Measurements from ENCODE around the gene LGALS3BP.
A peak's percentile ranks its signal among the peaks of the same experiment; 100 is the strongest.

LGALS3BP gene

GRCh38 chr17:78985395-78985794 lies 5.7 kb upstream of the LGALS3BP start:
- Histone ChIP-seq H3K9ac (ENCODE audit: insufficient read length, low read depth) (no peak overlapping the region), H3K9me3 (ENCODE audit: insufficient read depth, low read length) (no peaks in the 10 kb centered on the region), H3K36me3 (ENCODE audit: insufficient read depth, insufficient read length, low read length) (peaks cover 7% of the 10 kb centered on the region), H3K4me1 (ENCODE audit: insufficient read depth, insufficient read length) (peaks cover 8% of the 10 kb centered on the region), H3K4me3 (ENCODE audit: insufficient read length, low read depth) (no peak overlapping the region), H3K27me3 (ENCODE audit: insufficient read depth, insufficient read length) (no peaks in the 10 kb centered on the region)
- TF ChIP-seq ZNF274 (IDR thresholded peaks at IDR 0.05; ENCODE audit: low read depth, low read length) = no peak
- no peak for TF ChIP-seq SUZ12 (IDR thresholded peaks at IDR 0.05; ENCODE audit: extremely low read depth, insufficient read depth, insufficient read length)
- no peak for TF ChIP-seq YY1 (IDR thresholded peaks at IDR 0.05; ENCODE audit: insufficient read depth, insufficient read length)
- no peak for DNase-seq (ENCODE audit: low read depth, low spot score)

- TF ChIP-seq YY1 (IDR thresholded peaks at IDR 0.05; ENCODE audit: insufficient read depth, insufficient read length) (no peak), ZNF274 (IDR thresholded peaks at IDR 0.05; ENCODE audit: low read depth, low read length) (no peak), SUZ12 (IDR thresholded peaks at IDR 0.05; ENCODE audit: extremely low read depth, insufficient read depth, insufficient read length) (no peak)
- Histone ChIP-seq H3K9ac (ENCODE audit: insufficient read length, low read depth) (no peak overlapping the region), H3K4me1 (ENCODE audit: insufficient read depth, insufficient read length) (peaks cover 35% of the 10 kb centered on the region), H3K27me3 (ENCODE audit: insufficient read depth, insufficient read length) (no peaks in the 10 kb centered on the region), H3K4me3 (ENCODE audit: insufficient read length, low read depth) (no peak overlapping the region), H3K9me3 (ENCODE audit: insufficient read depth, low read length) (no peaks in the 10 kb centered on the region), H3K36me3 (ENCODE audit: insufficient read depth, insufficient read length, low read length) (peaks cover 7% of the 10 kb centered on the region)
- no peak for DNase-seq (ENCODE audit: low read depth, low spot score)
Measured at GRCh38 chr17:78981010-78981888, 1.5 kb upstream of the LGALS3BP start.

GRCh38 chr17:78980624-78980972 lies 875 bp upstream of the LGALS3BP start:
- H3K4me1 ChIP-seq (ENCODE audit: insufficient read depth, insufficient read length) = peaks cover 41% of the 10 kb centered on the region
- peaks cover 12% of the 10 kb centered on the region for H3K36me3 ChIP-seq (ENCODE audit: insufficient read depth, insufficient read length, low read length)
- peak overlapping the region; percentile 70 for H3K9ac ChIP-seq (ENCODE audit: insufficient read length, low read depth)
- no peaks in the 10 kb centered on the region for H3K27me3 ChIP-seq (ENCODE audit: insufficient read depth, insufficient read length)
- H3K9me3 ChIP-seq (ENCODE audit: insufficient read depth, low read length) = no peaks in the 10 kb centered on the region
- no peak for DNase-seq (ENCODE audit: low read depth, low spot score)
- no peak overlapping the region for H3K4me3 ChIP-seq (ENCODE audit: insufficient read length, low read depth)
- no peak for TF ChIP-seq ZNF274 (IDR thresholded peaks at IDR 0.05; ENCODE audit: low read depth, low read length)
- TF ChIP-seq YY1 (IDR thresholded peaks at IDR 0.05; ENCODE audit: insufficient read depth, insufficient read length) = no peak
- TF ChIP-seq SUZ12 (IDR thresholded peaks at IDR 0.05; ENCODE audit: extremely low read depth, insufficient read depth, insufficient read length) = no peak

GRCh38 chr17:78977997-78978973 lies 1.4 kb downstream of the LGALS3BP start:
- no peak for TF ChIP-seq YY1 (IDR thresholded peaks at IDR 0.05; ENCODE audit: insufficient read depth, insufficient read length)
- TF ChIP-seq ZNF274 (IDR thresholded peaks at IDR 0.05; ENCODE audit: low read depth, low read length) = no peak
- TF ChIP-seq SUZ12 (IDR thresholded peaks at IDR 0.05; ENCODE audit: extremely low read depth, insufficient read depth, insufficient read length) = no peak
- Histone ChIP-seq H3K36me3 (ENCODE audit: insufficient read depth, insufficient read length, low read length) (peaks cover 12% of the 10 kb centered on the region), H3K4me3 (ENCODE audit: insufficient read length, low read depth) (no peak overlapping the region), H3K9me3 (ENCODE audit: insufficient read depth, low read length) (no peaks in the 10 kb centered on the region), H3K4me1 (ENCODE audit: insufficient read depth, insufficient read length) (peaks cover 50% of the 10 kb centered on the region), H3K27me3 (ENCODE audit: insufficient read depth, insufficient read length) (no peaks in the 10 kb centered on the region), H3K9ac (ENCODE audit: insufficient read length, low read depth) (peak overlapping the region; percentile 39)
- no peak for DNase-seq (ENCODE audit: low read depth, low spot score)

- no peak for TF ChIP-seq YY1 (IDR thresholded peaks at IDR 0.05; ENCODE audit: insufficient read depth, insufficient read length)
- TF ChIP-seq SUZ12 (IDR thresholded peaks at IDR 0.05; ENCODE audit: extremely low read depth, insufficient read depth, insufficient read length) = no peak
- TF ChIP-seq ZNF274 (IDR thresholded peaks at IDR 0.05; ENCODE audit: low read depth, low read length) = no peak
Measured at GRCh38 chr17:78977681-78977943, 2.1 kb downstream of the LGALS3BP start.

GRCh38 chr17:78976907-78977680 lies 2.6 kb downstream of the LGALS3BP start:
- Histone ChIP-seq H3K9ac (ENCODE audit: insufficient read length, low read depth) (peak overlapping the region; percentile 28), H3K9me3 (ENCODE audit: insufficient read depth, low read length) (no peaks in the 10 kb centered on the region), H3K27me3 (ENCODE audit: insufficient read depth, insufficient read length) (no peaks in the 10 kb centered on the region), H3K4me1 (ENCODE audit: insufficient read depth, insufficient read length) (peaks cover 58% of the 10 kb centered on the region), H3K4me3 (ENCODE audit: insufficient read length, low read depth) (no peak overlapping the region), H3K36me3 (ENCODE audit: insufficient read depth, insufficient read length, low read length) (peaks cover 12% of the 10 kb centered on the region)
- TF ChIP-seq YY1 (IDR thresholded peaks at IDR 0.05; ENCODE audit: insufficient read depth, insufficient read length) = no peak
- TF ChIP-seq SUZ12 (IDR thresholded peaks at IDR 0.05; ENCODE audit: extremely low read depth, insufficient read depth, insufficient read length) = no peak
- no peak for TF ChIP-seq ZNF274 (IDR thresholded peaks at IDR 0.05; ENCODE audit: low read depth, low read length)
- no peak for DNase-seq (ENCODE audit: low read depth, low spot score)

More at GRCh38 chr17:78977681-78977943, 2.1 kb downstream of the LGALS3BP start:
- H3K9me3 ChIP-seq (ENCODE audit: insufficient read depth, low read length) = no peaks in the 10 kb centered on the region
- H3K9ac ChIP-seq (ENCODE audit: insufficient read length, low read depth) = peak overlapping the region; percentile 39
- peaks cover 12% of the 10 kb centered on the region for H3K36me3 ChIP-seq (ENCODE audit: insufficient read depth, insufficient read length, low read length)
- no peak overlapping the region for H3K4me3 ChIP-seq (ENCODE audit: insufficient read length, low read depth)
- H3K4me1 ChIP-seq (ENCODE audit: insufficient read depth, insufficient read length) = peaks cover 56% of the 10 kb centered on the region
- DNase-seq (ENCODE audit: low read depth, low spot score) = no peak
- H3K27me3 ChIP-seq (ENCODE audit: insufficient read depth, insufficient read length) = no peaks in the 10 kb centered on the region

Measured in NT2/D1 (cell line).